Body of pancreas (tissue), 4 donors: ENCODE results near the gene WWC2.

ENCODE experiments used
- POLR2A ChIP-seq, 3 donors: fragments of 450-650 bp; IDR thresholded peaks; one replicate each; pipeline ENCODE4 v1.6.1; 2016; ENCODE audit warnings: antibody characterized with exemption in 3 of 3, mild to moderate bottlenecking in 2 of 3
- TF ChIP-seq, protein P1 (sequence below), 7 experiments: fragments of 450-650 bp in 4 of 7; fragments of 200-600 bp in 3 of 7; sonication (generic) in 3 of 7; IDR thresholded peaks; one replicate each; pipeline ENCODE4 v1.5.1; 2016 to 2019; ENCODE audit warnings: antibody characterized with exemption in 7 of 7

DNA sequence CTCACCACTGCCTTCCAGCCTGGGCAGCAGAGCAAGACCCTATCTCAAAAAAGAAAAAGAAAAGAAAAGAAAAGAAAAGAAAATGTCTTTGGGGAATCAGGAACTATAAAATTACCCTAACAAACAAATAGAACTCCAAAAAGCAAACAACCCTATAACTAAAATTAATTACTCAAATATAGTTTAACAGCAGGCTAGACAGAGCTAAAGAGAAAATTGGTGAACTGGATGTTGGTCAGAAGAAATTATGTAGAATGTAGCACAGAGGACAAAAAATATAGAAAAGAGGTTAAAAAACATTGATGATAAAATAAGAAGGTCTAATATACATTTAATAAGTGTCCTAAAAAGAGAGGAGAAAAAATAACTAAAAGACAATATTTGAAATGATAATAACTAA, 27.8 kb upstream of the WWC2 start:
- TF ChIP-seq, protein P1, sequence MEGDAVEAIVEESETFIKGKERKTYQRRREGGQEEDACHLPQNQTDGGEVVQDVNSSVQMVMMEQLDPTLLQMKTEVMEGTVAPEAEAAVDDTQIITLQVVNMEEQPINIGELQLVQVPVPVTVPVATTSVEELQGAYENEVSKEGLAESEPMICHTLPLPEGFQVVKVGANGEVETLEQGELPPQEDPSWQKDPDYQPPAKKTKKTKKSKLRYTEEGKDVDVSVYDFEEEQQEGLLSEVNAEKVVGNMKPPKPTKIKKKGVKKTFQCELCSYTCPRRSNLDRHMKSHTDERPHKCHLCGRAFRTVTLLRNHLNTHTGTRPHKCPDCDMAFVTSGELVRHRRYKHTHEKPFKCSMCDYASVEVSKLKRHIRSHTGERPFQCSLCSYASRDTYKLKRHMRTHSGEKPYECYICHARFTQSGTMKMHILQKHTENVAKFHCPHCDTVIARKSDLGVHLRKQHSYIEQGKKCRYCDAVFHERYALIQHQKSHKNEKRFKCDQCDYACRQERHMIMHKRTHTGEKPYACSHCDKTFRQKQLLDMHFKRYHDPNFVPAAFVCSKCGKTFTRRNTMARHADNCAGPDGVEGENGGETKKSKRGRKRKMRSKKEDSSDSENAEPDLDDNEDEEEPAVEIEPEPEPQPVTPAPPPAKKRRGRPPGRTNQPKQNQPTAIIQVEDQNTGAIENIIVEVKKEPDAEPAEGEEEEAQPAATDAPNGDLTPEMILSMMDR (IDR thresholded peaks at IDR 0.05), result no peak
- TF ChIP-seq POLR2A (IDR thresholded peaks at IDR 0.05), result no peak
